Parathyroid adenoma (tissue), 2 donors: ENCODE results near the gene HOXA2.

Source experiments
- H2AFZ ChIP-seq: fragments of 300-600 bp; sonication (generic); one replicate; pipeline ENCODE4 v1.7.0; 2017; ENCODE audit warnings: antibody characterized with exemption, mild to moderate bottlenecking
- H3K27ac ChIP-seq: fragments of 300-600 bp; sonication (generic); one replicate; pipeline ENCODE4 v1.7.0; 2017
- H3K27me3 ChIP-seq: fragments of 300-600 bp; sonication (generic); one replicate; pipeline ENCODE4 v1.7.0; 2017; ENCODE audit warnings: low read length; ENCODE audit not compliant: control insufficient read depth, insufficient read depth
- H3K36me3 ChIP-seq: fragments of 300-600 bp; sonication (generic); one replicate; pipeline ENCODE4 v1.7.0; 2017; ENCODE audit warnings: low read length; ENCODE audit not compliant: control insufficient read depth, insufficient read depth
- H3K4me1 ChIP-seq: fragments of 300-600 bp; sonication (generic); one replicate; pipeline ENCODE4 v1.7.0; 2017; ENCODE audit warnings: control low read depth
- H3K4me2 ChIP-seq: fragments of 300-600 bp; sonication (generic); one replicate; pipeline ENCODE4 v1.7.0; 2017; ENCODE audit warnings: low read length
- H3K4me3 ChIP-seq: fragments of 300-600 bp; sonication (generic); one replicate; pipeline ENCODE4 v1.7.0; 2017; ENCODE audit warnings: low read depth, low read length
- H3K79me2 ChIP-seq: fragments of 300-600 bp; sonication (generic); one replicate; pipeline ENCODE4 v1.7.0; 2017; ENCODE audit warnings: control low read depth
- H3K9ac ChIP-seq: fragments of 300-600 bp; sonication (generic); one replicate; pipeline ENCODE4 v1.7.0; 2017; ENCODE audit warnings: mild to moderate bottlenecking
- H3K9me3 ChIP-seq: fragments of 300-600 bp; sonication (generic); one replicate; pipeline ENCODE4 v1.7.0; 2017; ENCODE audit warnings: low read length; ENCODE audit not compliant: control insufficient read depth
- CTCF ChIP-seq: fragments of 300-600 bp; sonication (generic); IDR thresholded peaks from one replicate; pipeline ENCODE4 v1.7.0; 2017; ENCODE audit warnings: antibody characterized with exemption, mild to moderate bottlenecking
- donor health status: primary hyperparathyroidism.

The HOXA2 gene

GRCh38 chr7:27117887-27118491, 15.5 kb upstream of the HOXA2 start:
- H3K36me3 ChIP-seq = no peaks in the 10 kb centered on the region
- H3K4me1 ChIP-seq = no peaks in the 10 kb centered on the region
- no peak for TF ChIP-seq CTCF
- no peak overlapping the region for H2AFZ ChIP-seq
- H3K9me3 ChIP-seq = no peaks in the 10 kb centered on the region
- H3K27me3 ChIP-seq = no peaks in the 10 kb centered on the region
- peak overlapping the region; percentile 38 for H3K4me3 ChIP-seq
- no peak overlapping the region for H3K9ac ChIP-seq
- H3K4me2 ChIP-seq = peak overlapping the region; percentile 2
- no peak overlapping the region for H3K27ac ChIP-seq
- no peaks in the 10 kb centered on the region for H3K79me2 ChIP-seq

DNA sequence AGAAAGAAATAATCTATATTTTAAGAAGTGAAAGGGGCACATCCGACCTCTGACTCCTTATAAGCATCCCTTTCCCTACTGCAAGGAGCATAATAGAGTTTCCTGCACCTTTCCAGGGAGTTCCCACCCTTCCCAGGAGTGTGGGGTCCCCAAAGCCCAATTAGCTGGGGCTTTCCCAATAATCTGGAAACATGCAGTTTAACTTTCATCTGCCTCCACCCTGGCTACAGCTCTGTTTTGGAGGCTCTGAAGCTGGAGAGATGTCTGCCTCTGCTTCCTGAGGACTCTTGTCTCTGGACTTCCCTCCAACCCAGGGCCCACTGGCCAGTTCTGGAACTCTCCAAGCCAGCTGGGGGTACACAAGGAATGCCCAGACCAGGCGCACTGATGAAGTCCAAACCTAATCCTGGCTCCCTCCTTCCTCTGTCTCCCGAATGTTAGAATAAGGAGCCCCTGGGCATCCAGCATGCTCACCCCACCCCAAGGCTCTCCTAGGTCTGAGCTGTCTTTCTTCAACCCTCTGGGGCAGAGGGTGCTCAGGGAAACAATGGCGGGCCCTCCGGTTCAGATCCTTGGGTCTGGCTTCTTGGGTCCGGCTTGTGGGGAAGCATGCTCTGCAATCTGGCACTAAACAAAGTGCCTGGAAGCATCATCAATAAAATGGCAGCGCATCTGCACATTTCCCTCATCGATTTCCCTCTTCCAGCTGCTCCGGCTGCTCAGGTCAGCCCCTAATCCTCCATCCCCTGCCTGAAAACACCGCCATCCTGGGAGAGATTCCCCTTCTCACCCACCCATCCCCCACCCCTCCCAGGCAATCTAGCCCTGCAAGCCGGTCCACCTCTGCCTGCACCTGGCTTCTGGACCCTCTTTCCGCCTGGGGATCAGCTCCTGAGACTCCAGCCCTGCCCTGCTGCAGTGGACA, 14.7 kb upstream of the HOXA2 start:
- H3K9me3 ChIP-seq = no peaks in the 10 kb centered on the region
- no peak overlapping the region for H3K9ac ChIP-seq
- H3K4me1 ChIP-seq = no peaks in the 10 kb centered on the region
- no peak overlapping the region for H2AFZ ChIP-seq
- no peaks in the 10 kb centered on the region for H3K36me3 ChIP-seq
- H3K27me3 ChIP-seq = no peaks in the 10 kb centered on the region
- no peak for TF ChIP-seq CTCF
- H3K79me2 ChIP-seq = no peaks in the 10 kb centered on the region
- peak overlapping the region; percentile 75 for H3K4me3 ChIP-seq
- H3K27ac ChIP-seq = no peak overlapping the region
- H3K4me2 ChIP-seq = peak overlapping the region; percentile 72

DNA sequence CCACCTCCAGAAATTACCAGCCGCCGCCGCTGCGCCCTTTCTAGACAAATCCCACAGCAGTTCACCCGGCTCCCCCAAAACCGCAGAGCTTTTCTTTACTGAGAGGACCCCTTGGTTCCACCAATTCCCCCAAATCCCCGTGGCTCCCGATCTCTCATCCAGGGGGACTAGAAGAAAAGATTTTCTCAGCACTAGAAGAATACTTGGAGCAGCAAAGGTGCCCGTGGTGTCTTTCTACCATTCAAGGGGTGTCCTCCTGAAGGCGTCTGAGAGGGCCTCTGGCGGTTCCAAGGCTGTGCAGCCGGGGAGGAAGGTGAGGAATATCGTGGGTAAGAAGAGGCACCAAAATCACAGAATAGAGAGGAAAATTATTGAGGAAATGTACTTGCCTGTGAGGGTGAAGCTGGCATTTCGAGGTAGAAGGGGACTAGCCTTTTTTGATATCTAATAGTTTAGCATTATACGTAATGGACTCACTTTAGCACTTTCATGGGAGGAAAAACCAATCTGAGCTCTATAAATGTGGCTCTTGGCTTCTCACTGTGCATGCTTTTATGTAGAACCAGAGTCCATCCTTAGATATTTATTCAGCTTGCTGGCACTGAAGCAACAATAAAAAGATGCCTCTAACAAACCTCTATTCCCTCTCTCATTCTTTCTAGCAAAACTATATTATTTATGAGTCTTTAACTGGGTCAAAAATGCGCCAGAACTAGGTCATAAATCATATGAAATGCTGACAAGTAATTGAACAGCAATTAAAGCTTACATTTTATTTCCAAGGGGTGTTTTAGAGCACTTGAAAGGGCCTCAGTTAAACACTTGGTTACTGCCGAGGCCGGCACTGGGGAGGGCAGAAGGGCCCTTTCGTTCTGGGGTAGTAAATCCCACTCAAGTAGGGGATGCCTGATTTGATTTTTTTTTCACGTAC, 13.8 kb upstream of the HOXA2 start:
- Histone ChIP-seq H3K27ac (peak overlapping the region; percentile 9), H2AFZ (no peak overlapping the region), H3K4me2 (peak overlapping the region; percentile 72), H3K4me3 (peak overlapping the region; percentile 75), H3K4me1 (no peaks in the 10 kb centered on the region), H3K9ac (no peak overlapping the region), H3K27me3 (no peaks in the 10 kb centered on the region), H3K9me3 (no peaks in the 10 kb centered on the region), H3K79me2 (no peaks in the 10 kb centered on the region), H3K36me3 (no peaks in the 10 kb centered on the region)
- no peak for TF ChIP-seq CTCF

DNA sequence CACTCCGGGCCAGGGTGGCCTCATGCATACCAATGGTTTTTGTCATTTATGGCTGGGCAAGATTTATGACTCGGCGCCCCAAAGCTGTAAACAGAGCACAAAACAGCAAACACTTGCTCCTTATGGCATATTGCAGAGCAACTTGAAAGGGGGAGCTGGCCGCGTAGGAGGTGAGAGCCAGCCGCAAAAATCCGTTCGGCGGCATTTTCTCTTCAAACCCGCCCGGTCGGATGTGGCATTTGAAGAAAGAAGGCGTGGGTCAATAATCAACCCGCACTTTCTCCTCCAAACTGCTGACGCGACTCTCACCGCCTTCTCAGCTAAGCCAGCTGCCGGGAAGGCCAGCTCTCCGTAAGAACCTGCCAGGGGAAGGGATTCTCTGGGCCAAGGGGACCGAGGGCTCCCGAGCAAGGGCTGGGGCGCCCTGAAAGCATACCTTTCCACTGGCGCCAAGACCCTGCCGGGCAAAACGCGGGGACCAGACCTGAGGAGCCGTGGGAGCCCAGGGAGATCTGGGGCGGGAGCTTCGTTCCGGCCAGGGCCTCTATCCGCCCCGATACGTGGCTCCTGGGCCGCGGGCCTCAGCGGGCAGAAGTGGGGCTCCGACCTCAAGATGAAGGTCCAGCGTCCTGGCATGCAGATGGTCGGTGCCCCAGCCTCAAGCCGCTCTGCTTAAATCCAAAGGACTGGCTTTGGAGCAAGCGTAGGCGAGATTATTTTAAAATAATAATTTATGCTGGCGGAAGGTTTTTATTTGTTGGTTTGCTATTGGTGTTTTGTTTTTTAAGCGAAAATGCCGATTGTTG, 12.9 kb upstream of the HOXA2 start:
- H3K4me3 ChIP-seq = peak overlapping the region; percentile 75
- no peaks in the 10 kb centered on the region for H3K9me3 ChIP-seq
- no peak overlapping the region for H3K9ac ChIP-seq
- H3K4me1 ChIP-seq = no peaks in the 10 kb centered on the region
- H3K27me3 ChIP-seq = no peaks in the 10 kb centered on the region
- H3K27ac ChIP-seq = peak overlapping the region; percentile 43
- no peaks in the 10 kb centered on the region for H3K79me2 ChIP-seq
- H3K4me2 ChIP-seq = peak overlapping the region; percentile 72
- no peak overlapping the region for H2AFZ ChIP-seq
- TF ChIP-seq CTCF = no peak
- H3K36me3 ChIP-seq = no peaks in the 10 kb centered on the region
